GM18873 (cell line): ENCODE data around the gene LRRC23.
A peak's percentile ranks its signal among the peaks of the same experiment; 100 is the strongest.

Source experiments
- ATAC-seq: cut with Tn5 transposase; IDR thresholded peaks from one replicate; pipeline ENCODE4 v1.9.1; 2021; ENCODE audit warnings: mild to moderate bottlenecking, moderate library complexity, moderate number of reproducible peaks; ENCODE audit not compliant: unreplicated experiment, low FRiP score

The LRRC23 gene

GRCh38 chr12:6923851-6924250, 19.2 kb downstream of the LRRC23 start:
- ATAC-seq, result no peak

GRCh38 chr12:6925239-6925539, 20.6 kb downstream of the LRRC23 start:
- ATAC-seq, result no peak

- no peak for ATAC-seq
Measured at GRCh38 chr12:6925540-6926279, 21.1 kb downstream of the LRRC23 start.

- ATAC-seq, result no peak
Measured at GRCh38 chr12:6927379-6928021, 22.9 kb downstream of the LRRC23 start, which contains the start of gene ATN1. Gene ATN1 (plus strand): TSS chr12:6927959. CDS start chr12:6934002, 6,043 bp downstream.

GRCh38 chr12:6928022-6928702, 23.5 kb downstream of the LRRC23 start:
- ATAC-seq, result no peak

- no peak for ATAC-seq
Measured at GRCh38 chr12:6928703-6929407, 24.2 kb downstream of the LRRC23 start.

- no peak for ATAC-seq
Measured at GRCh38 chr12:6929466-6930452, 25.1 kb downstream of the LRRC23 start.

- no peak for ATAC-seq
Measured at GRCh38 chr12:6932766-6933165, 28.1 kb downstream of the LRRC23 start.

- ATAC-seq, result no peak
Measured at GRCh38 chr12:6934110-6934509, 29.5 kb downstream of the LRRC23 start.

GRCh38 chr12:6935371-6936193, 31.0 kb downstream of the LRRC23 start:
- ATAC-seq, result no peak

GRCh38 chr12:6936194-6936635, 31.6 kb downstream of the LRRC23 start:
- ATAC-seq, result no peak

GRCh38 chr12:6936636-6937480, 32.2 kb downstream of the LRRC23 start:
- ATAC-seq, result no peak

GRCh38 chr12:6937481-6938352, 33.1 kb downstream of the LRRC23 start:
- ATAC-seq, result peak; percentile 83

GRCh38 chr12:6938353-6939190, 34.0 kb downstream of the LRRC23 start:
- ATAC-seq, result no peak

- ATAC-seq, result no peak
Measured at GRCh38 chr12:6939191-6939540, 34.5 kb downstream of the LRRC23 start.

GRCh38 chr12:6941267-6941666, 36.6 kb downstream of the LRRC23 start:
- ATAC-seq, result no peak
